Upper lobe of left lung (tissue), 4 donors: ENCODE data around the gene PDIK1L.

Experiments used
- POLR2A ChIP-seq, 4 donors: fragments of 450-650 bp; IDR thresholded peaks; one replicate each; pipeline ENCODE4 v1.5.1; 2016 to 2017; ENCODE audit warnings: antibody characterized with exemption in 4 of 4, mild to moderate bottlenecking in 2 of 4
- POLR2AphosphoS5 ChIP-seq, 2 donors: sonication (generic); formaldehyde crosslinking; IDR thresholded peaks; one replicate each; pipeline ENCODE4 v1.5.1; 2017; ENCODE audit warnings: antibody characterized with exemption in 2 of 2
- TF ChIP-seq, protein P1 (sequence below), 6 experiments: fragments of 450-650 bp in 4 of 6; fragments of 200-600 bp in 2 of 6; sonication (generic) in 2 of 6; IDR thresholded peaks; one replicate each; pipeline ENCODE4 v1.5.1; 2016 to 2019; ENCODE audit warnings: antibody characterized with exemption in 6 of 6

DNA sequence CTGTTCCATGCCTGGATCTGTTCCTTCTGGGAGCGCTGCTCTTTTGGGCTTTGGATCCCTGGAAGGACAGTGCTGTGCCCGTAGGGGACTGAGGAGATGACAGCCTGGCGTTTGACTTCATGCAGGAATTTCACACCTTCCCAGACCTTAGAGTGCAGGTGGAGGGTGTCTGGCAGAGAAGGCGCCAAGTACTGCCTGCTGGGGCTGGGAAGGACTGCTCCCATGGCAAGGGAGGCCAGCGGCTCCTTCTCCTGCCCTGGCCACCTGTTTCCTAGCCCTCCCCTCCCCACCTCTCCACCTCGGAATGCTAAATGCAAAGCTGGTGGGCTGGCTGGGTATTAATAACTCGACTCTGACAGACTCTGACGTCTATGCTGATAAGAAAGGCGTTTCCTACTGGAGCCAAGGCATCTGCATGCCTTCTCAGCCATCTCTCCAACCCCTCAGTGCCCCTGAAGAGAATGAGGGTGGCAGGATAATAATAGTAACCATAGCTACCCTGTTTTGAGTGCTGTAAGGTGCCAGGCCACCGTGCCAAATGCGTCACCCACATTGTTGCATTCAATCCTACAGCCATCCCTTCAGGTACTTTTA lies 17.5 kb upstream of the PDIK1L start:
- TF ChIP-seq, protein P1, sequence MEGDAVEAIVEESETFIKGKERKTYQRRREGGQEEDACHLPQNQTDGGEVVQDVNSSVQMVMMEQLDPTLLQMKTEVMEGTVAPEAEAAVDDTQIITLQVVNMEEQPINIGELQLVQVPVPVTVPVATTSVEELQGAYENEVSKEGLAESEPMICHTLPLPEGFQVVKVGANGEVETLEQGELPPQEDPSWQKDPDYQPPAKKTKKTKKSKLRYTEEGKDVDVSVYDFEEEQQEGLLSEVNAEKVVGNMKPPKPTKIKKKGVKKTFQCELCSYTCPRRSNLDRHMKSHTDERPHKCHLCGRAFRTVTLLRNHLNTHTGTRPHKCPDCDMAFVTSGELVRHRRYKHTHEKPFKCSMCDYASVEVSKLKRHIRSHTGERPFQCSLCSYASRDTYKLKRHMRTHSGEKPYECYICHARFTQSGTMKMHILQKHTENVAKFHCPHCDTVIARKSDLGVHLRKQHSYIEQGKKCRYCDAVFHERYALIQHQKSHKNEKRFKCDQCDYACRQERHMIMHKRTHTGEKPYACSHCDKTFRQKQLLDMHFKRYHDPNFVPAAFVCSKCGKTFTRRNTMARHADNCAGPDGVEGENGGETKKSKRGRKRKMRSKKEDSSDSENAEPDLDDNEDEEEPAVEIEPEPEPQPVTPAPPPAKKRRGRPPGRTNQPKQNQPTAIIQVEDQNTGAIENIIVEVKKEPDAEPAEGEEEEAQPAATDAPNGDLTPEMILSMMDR (IDR thresholded peaks at IDR 0.05), result no peak
- TF ChIP-seq POLR2AphosphoS5 (IDR thresholded peaks at IDR 0.05) (no peak), POLR2A (IDR thresholded peaks at IDR 0.05) (no peak)
